H4 (cell line): ENCODE data around the gene TBC1D2. TPM values are rescaled to one million over a fixed set of nuclear protein-coding genes. Genes with fewer than 3 reads are reported as not detected.

Source experiments
- DNase-seq: peaks from one replicate; pipeline ENCODE4 v3.0.0-alpha.2; 2015; ENCODE audit warnings: low spot score
- total RNA-seq: library from RNA; depleted of rRNA; stranded (reverse); fragments of >200 nt; shearing (Covaris generic); gene quantifications from 2 replicates; pipeline ENCODE4 v1.2.3, GENCODE V29; 2014

TBC1D2 gene
- total RNA-seq, 1 experiment from 2014 or later = 9.0 TPM

DNA sequence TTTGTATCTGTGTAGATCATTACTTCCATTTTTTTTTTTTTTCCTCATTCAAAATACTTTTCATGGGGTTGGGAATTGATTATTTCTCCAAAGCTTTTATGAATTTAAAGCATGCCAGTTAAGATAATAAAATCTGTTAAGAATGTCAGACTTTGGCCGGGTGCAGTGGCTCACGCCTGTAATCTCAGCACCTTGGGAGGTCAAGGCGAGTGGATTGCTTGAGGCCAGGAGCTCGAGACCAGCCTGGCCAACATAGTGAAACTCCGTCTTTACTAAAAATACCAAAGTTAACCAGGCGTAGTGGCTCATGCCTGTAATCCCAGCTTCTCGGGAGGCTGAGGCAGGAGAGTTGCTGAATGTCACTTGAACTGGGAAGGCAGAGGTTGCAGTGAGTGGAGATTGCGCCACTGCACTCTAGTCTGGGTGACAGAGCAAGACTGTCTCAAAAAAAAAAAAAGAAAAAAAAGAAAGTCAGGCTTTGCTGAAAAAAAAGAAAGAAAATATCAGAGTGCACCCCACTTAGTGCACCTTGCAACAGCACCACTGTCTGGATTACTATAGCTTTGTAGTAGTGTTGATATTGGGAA, 18.5 kb downstream of the TBC1D2 start:
- no peak for DNase-seq

DNA sequence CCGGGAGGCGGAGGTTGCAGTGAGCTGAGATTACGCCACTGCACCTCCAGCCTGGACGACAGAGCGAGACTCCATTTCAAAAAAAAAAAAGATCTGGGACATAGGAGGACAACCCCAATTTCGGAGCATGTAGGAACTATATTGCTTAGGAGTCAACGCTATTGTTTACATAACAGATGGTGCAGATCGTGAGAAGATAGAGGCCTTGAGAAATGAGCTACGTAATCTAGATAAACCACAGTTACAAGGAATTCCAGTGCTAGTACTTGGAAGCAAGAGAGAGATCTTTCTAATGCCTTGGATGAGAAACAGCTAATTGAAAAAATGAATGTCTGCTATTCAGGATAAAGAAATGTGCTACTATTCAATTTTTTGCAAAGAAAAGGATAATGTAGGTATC, 20.3 kb downstream of the TBC1D2 start:
- no peak for DNase-seq

DNA sequence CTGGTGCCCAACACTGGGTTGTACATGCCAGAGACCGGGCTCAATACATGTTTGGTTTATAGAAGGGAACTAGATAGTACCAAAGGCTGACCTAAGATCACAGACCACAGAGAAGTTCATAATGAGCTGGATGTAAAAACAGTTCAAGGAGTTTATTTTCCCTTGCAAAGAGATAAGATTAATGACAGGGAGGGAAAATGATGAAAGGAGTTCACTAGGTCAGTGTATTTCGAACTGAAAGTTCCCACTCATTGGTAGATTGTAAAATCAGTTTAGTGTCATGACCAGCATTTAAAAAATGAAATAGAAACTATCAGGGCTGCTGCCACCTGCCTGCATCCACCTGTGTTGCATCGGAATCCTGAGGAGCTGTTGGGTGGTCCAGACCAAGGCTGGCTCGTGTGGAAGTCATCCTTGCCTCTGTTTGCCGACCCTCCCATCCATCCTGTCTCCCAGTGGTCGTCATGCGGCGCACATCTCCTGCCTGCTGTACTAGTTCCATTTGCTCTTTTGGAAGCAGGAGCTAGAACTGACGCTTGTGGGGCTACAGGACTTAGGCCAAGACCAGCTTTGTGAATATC, 21.1 kb downstream of the TBC1D2 start:
- DNase-seq = no peak

DNA sequence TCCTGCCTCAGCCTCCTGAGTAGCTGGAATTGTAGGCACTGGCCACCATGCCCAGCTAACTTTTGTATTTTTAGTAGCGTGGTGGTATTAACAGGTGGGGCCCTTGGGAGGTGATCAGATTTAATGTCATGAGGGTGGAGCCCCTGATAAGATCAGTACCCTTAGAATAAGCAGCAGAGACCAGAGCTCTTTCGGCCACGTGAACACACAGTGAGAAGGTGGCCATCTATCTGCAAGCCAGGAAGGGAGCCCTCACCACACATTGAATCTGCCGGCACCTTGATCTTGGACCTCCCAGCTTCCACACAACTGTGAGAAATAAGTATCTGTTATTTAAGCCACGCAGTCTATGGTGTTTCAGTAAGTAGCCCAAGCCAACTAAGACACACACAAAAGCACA, 22.5 kb downstream of the TBC1D2 start:
- no peak for DNase-seq

DNA sequence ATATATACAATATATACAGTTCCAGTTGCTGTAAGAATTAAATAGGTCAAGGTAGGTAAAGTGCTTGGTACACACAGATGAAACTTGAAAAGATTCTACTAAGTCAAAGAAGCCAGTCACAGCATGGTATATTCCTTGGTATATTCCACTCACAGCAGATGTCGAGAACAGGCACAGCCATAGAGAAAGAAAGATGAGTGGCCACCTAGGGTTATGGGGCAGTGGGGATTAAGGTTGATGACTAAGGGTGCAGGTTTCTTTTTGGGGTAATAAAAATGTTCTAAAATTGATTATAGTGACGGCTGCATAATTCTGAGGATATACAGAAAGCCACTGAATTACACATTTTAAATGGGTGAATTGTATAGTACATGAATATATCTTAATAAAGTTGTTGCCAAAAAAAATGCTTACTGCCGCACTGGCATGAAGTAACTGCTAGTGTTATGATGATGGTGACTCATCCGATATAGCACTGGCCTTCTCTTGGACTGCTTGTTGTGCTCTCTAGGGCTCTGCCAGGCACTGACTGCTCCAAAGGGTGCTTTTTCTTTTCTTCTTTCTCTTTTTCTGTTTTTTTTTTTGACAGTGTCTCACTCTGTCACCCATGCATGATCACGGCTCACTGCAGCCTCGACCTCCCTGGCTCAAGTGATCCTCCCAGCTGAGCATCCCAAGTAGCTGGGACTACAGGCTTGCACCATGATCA, 23.5 kb downstream of the TBC1D2 start:
- DNase-seq = peak; percentile 72

DNA sequence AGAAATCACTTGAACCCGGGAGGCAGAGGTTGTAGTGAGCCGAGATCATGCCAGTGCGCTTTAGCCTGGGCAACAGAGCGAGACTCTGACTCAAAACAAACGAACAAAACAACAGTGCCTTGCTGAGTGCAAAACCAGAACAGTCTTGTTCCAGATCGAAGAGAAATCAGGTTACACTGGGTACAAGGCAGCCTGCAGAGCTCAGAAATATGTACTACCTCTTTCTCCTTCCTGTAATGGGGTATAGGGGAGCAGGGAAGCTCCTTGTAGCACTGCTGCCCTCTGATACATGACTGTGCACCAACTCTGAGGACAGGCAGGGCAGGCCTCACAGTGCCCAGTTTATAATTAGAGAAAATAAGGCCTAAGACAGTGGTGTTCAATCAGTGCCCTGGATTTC, 24.7 kb downstream of the TBC1D2 start:
- no peak for DNase-seq

DNA sequence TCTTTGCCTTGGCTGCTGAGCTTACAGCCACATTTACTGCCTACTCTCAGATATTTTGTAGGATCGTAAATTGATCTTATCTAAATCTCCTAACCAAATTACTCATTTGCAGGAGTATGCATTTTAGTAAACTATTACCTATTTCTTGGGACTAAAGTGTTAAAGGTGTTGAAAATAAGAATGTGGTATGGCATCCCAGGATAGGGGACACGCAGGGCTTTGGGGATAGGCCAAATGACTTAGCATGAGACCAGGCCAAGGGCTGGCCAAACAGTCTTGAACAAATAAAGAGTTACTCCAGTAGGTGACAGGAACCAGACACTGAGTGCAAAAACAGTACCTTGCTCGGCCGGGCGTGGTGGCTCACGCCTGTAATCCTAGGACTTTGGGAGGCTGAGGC, 25.1 kb downstream of the TBC1D2 start:
- no peak for DNase-seq

DNA sequence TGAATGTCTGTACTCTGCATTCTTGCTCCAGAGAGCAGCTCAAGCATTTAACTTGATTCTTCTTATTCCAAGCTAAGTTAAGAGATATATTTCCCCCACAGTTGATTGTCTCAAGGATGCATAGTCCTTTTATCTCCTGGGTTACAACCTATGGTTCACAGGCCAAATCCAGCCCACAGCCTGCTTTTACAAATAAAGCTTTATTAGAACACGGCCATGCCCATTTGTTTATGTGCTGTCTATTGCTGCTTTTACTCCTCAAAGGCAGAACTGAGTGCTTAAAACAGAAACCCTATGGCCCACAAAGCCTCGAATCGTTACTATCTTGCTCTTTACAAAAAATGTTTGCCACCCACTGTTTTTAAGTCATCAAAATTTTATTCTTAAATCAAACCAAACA, 25.8 kb downstream of the TBC1D2 start:
- no peak for DNase-seq

DNA sequence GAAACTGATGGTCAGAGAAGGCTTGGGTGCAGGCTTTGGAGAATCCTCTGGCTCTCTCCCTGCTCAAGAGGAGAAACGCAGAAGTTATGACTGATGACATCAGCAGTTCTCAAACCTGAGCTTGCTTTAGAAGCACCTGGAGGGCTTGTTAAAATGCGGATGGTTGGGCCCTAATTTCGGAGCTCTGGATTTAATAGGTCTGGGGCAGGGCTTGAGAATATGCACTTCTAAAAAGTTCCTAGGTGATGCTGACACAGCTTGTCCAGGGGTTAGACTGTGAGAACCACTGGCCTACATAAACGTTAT, 26.4 kb downstream of the TBC1D2 start:
- DNase-seq = no peak

DNA sequence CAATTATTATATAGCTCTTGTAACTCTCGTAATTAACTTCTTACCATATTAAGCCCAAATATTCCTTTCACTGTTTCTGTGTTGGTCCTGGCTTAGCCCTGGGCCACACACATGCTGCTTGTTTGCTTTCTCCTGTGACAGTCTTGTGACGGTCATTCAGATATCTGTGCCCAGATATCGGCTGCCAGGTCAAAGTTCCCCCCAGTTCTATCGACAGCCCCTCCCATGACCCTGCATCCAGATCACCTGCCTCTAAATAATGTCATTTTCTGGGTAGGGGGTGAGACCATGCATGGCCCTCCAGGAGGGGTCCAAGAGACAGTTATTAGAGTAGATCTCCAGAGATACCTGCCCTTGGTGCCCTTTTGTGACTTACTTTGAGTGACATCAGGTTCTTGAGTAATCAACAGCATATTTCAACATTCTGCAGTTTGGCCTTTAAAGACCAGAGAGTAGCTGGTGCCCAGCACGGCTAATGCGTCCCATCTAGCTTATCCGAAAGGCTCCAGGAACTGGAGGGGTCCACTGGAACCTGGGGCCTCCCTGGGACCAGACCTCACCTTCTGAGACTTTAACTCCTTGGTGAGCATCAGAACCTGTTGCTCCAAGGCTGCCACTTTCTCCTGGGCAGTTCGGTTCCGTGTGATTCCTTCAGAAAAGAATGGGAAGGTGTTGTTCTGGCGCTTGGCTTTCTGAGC, 26.9 kb downstream of the TBC1D2 start:
- no peak for DNase-seq

DNA sequence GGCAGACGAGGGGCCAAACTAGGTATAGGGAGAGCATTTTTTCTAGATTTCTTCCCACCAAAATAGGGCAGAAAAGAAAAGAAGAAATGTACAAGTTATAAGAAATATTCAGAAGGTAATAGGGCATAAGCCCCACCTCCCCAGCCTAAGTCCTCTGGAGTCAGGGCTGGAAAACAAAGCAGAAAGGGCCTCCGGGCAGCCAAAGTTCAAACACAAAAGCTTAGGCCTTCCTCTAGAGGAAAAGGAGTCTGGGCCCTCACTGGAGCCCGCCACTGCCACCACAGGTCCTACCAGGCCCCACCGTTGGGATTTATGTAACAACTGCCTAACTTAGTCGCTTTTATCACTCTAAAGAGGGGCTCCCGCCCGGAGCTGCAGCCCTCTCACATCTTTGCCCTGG, 27.6 kb downstream of the TBC1D2 start:
- no peak for DNase-seq

DNA sequence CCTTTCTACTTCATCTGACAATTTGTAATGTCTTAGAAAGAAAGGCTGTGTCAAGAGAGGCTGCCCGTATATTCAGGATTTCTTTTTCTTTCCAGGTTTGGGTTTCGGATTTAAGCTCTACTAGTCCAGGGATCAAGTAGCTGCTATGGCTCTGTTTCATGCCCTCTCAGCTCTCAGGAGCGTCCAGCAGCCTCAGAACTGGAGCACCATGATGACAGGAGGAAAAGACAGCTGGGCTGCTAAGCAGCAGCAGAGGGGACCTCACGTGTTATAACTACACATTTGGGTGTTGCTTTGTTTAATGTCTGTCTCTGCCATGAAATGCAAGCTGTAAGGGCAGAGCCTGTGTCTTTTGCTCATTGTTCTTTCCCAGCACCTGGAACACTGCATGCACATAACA, 28.5 kb downstream of the TBC1D2 start:
- DNase-seq = no peak

DNA sequence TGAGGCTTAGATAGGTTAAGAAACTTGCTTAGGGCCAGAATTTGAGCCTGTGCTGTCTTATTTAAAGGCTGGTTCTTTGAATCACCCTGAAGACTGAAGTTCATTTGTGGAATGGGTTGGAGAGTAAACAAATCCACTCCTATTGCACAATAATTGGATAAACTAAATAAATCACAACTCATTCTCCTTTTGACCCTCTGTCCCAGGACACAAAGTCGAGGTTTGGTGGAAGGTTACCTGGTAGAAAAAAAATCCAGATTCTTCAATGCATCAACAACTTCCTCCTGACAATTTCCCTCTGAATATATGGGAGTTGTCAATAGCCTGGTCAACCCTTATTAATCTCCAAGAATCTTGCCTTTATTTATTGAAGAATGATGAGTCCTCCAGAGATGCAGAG, 28.9 kb downstream of the TBC1D2 start:
- no peak for DNase-seq

DNA sequence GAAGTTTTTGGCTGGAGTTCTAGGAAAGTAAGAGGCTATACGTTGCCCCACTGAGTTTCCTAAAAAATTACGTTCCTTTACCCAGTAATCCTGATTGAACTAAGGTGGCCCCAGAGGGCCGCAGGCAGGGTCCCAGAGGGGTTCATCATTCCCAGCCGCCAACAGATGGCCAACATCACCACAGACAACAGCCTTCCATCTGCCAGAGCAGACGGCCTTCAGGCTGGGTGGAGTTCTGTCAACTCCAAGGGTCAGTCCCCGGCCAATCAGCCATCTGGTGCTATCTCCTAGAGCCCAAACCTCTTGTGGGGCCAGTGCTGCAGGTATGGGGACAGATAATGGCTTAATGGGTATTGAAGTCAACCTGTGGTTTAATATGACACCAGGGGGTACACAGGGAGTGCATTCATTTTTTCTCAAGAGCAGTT, 30.4 kb downstream of the TBC1D2 start:
- no peak for DNase-seq

DNA sequence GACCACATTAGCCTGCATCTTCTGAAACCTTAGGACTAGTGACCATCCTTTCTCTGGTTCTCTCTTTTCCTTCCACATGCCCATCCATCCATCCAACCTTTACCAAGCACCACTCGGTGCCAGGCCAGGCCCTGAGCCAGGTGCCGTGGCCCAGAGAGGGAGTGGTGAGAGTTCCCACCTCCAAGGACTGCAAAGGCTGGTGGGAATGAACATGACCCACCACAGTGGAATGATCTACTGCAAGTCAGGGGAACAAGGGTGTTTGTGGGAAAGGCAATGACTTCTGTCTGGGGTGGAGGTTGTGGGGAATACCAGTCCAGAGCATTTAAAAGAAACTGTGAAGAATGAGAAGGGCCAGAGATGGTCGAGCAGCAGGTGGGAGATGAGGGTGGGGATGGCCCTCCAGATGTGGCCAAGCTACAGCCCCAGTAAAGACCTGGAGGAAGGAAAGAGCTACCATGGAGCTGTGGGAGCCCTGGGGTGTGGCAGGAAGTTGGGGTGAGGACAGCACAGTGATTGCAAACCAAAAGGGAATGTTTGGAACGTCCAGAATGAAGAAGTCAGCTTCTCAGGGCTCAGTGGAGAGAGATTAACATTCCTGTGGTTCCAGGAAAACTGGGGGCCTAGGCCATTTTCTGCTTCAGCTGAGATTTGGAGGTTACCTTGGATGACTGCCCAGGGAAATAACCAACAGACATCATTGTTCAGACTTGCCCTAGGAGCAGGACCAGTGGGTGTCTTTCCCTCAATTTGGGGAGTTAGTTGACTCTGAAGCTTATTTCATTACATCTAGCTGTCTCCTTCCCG, 32.4 kb downstream of the TBC1D2 start:
- DNase-seq = peak; percentile 93

DNA sequence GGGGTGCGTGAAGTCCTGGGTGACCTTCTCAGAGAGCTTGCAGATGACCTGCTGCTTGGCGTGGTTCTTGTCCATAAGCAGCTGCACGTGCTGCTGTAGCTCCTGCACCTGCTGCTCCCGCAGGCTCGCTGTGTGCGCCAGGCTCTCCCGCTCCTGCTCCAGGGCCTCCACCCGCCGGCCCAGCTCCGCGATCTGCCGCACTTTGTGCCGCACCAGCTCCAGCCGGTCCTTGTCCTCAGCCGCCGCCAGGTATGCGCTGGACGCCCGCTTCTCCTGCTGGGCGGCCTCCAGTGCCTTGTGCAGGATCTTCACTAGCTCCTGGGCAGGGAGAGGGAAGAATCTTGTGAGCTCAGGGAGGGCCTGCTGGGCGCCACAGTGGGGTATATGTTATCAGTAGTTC, 34.5 kb downstream of the TBC1D2 start:
- DNase-seq = no peak

DNA sequence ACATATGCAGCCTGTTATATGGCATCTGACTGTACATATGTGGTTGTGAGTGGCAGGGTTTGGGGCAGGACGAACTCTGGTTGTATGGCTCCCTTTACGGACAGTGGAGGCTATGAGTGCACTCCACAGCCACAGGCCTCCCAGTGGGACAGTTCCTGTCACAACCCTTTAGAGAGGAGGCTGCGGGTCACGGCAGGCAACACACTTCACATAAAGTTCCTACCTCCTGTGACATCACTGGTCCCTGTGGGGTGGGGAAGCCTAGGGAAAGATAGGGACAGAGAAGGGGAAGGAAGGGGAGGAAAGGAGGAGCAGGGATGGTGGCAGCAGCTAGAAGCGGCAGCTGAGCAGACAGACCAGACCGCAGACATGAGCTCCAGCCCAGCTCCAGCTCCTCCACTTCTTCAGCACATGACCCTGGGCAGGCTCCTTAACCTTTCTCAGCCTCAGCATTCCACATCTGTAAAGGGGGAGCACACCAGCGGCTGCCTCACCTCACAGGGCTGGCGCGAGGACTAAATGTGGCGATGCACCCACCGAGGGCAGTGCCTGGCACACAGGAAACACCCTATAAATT, 35.6 kb downstream of the TBC1D2 start:
- DNase-seq = no peak

DNA sequence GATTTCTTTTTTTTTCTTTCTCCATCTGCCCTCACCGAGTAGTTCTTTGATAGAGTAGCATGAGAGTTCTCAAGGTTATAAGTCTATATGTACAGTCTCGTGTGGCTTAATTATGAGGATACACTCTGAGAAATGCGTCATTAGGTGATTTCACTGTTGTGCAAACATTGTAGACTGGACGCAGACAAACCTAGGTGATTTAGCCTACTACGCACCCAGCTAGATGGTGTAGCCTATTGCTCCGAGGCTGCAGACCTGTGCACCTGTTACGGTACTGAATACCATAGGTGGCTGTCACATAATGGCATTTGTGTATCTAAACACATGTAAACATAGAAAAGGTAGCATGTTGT, 36.1 kb downstream of the TBC1D2 start:
- no peak for DNase-seq

DNA sequence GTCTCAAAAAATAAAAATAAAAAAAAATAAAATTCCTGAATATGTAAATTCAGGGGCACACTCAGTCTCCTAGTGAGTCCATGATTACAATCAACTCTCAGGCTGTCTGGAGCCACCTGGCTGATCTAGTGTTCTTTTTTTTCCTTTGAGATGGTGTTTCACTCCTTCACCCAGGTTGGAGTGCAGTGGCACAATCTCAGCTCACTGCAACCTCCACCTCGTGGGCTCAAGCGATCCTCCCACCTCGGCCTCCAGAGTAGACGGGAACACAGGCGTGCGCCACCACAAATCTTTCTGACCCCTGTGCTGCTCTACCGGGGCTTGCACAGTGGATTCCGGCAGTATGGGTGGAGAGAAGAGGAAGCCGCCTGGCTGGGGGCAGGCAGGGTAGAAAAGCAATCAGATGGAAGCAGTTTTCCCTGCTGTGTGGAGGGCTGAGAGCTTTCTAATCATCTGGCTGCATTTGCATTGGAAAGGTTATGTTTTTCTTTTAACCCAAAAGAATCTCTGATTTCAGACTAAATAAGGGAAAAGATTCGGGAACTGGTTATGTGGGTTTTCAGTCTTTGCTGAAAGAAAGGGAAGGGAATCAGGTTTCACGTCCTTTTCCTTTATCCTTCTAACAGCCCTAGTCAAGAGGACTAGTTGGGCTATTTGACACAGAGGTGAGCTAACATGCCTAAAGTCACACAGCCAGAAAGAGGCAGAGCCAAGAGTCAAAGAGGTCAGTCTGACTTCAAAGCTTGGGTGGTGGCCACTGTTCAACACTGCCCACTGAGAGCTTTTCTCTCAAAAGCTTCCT, 36.7 kb downstream of the TBC1D2 start:
- no peak for DNase-seq

DNA sequence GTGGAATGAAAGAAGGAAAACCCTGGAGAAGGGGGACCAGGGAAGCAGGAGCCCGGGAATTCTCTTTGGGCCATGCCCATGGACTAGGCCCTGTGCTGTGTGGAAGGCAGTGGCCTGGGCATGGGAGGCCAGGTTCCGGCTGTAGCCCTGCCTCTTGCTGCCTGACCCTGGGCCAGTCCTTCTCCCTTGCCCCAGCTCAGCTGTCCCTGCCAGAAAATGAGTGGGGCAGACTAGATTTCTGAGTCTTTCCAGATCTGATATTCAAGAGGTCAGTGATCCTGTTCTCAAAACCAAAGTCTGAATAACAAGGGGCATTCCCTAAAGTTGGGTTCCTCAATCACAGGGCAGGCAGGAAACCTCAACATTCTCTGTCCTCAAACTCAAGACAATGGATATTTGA, 38.2 kb downstream of the TBC1D2 start:
- no peak for DNase-seq

DNA sequence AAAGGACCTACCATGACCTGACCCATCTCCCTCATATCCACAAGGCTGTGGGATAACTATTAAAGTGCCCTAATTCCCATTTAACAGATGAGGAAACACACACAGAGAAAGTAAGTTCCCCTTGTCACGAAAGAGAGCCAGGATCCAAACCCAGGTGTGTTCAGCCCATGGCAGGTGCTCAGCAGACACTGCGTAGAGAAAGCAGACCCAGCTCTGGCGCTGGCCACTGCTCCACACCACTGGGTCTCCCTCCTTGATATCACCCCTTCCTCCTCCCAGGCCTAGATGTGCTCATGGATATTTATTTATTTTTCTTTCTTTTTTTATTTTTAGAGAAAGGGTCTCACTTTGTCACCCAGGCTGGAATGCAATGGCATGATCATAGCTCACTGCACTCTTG, 39.1 kb downstream of the TBC1D2 start:
- no peak for DNase-seq
